Heart left ventricle (tissue), 13 donors: ENCODE results near the gene TACC3.

Source experiments
- CTCF ChIP-seq, 12 donors: fragments of 200-600 bp; sonication (generic) in 4 of 12; IDR thresholded peaks; one replicate each; pipeline versions ENCODE4 v1.5.0 to v1.8.0; 2018 to 2022; ENCODE audit warnings: antibody characterized with exemption in 12 of 12, mild to moderate bottlenecking in 5 of 12
- POLR2A ChIP-seq, 2 donors: fragments of 450-650 bp; IDR thresholded peaks; one replicate each; pipeline ENCODE4 v1.6.1; 2017; ENCODE audit warnings: antibody characterized with exemption in 2 of 2, mild to moderate bottlenecking in 2 of 2, moderate library complexity in 2 of 2
- donor health status: ischemic (EF 13 %, LVEDD 7.1; RV severe dilation, severe dysfunction).
- donor health status: DM: no; HTN: yes; CAD: no.
- donor health status: DM: no; HTN: no; CAD: no.
- donor health status: ischemic (EF 25% LVEDD 6.9; RV normal size, moderate dysfunction).
- donor health status: ischemic (EF 25% LVEDD 5.7; RV mildly dilated, moderate dysfunction).
- donor health status: ischemic (EF 35%, LVEDD 5.7; RV mildly dilated, moderate dysfunction).
- donor health status: nonischemic (EF 11% LVEDD 7.7; RV severe dilation, severe dysfunction).
- donor health status: DM: yes; HTN: yes; CAD: no.
- donor health status: PGD.
- donor health status: ischemic (EF 29% LVEDD 5.4; RV normal size, mild dysfunction).
- donor health status: nonischemic (EF 23%, LVEDD 6.1; RV moderate dilation, normal function).

- TF ChIP-seq CTCF (IDR thresholded peaks at IDR 0.05) (no peak), POLR2A (IDR thresholded peaks at IDR 0.05) (no peak)
These were observed 17.5 kb upstream of the TACC3 start for GRCh38 chr4:1703867-1704266.
